K562 (cell line): ENCODE results near the gene MSH2.
"Not testable (repeated sequence)": the region's sequence is repeated elsewhere in the genome, so short reads cannot be mapped to it uniquely, and the experiment has no call there.

Experiments
- SRF ChIP-seq, 2 experiments: fragments of 250-450, 450-650 bp in 1 of 2; sonication (Bioruptor Pico) in 1 of 2; sonication (generic) in 1 of 2; formaldehyde crosslinking; IDR thresholded peaks; 2 replicates each; pipeline versions ENCODE4 v1.5.0 to v1.5.1; 2020 to 2022; ENCODE audit warnings: mild to moderate bottlenecking in 1 of 2, missing genetic modification reagents in 1 of 2
- TRIM24 ChIP-seq, 2 experiments: fragments of 450-650 bp; IDR thresholded peaks; 2 replicates each; pipeline ENCODE4 v1.6.1; 2016
- ZNF143 ChIP-seq: sonication (generic); formaldehyde crosslinking; IDR thresholded peaks from 2 replicates; pipeline ENCODE4 v1.9.0; 2022; ENCODE audit warnings: mild to moderate bottlenecking, missing genetic modification reagents
- TF ChIP-seq, protein P1 (sequence below): fragments of 450-650 bp; IDR thresholded peaks from 2 replicates; pipeline ENCODE4 v1.6.1; 2016; ENCODE audit warnings: missing biosample characterization, missing genetic modification characterization
- TF ChIP-seq, protein P2 (sequence below), 3 experiments: IDR thresholded peaks in 2 of 3; conservative IDR thresholded peaks in 1 of 3; 2 replicates each; pipeline ENCODE4 v1.5.1; 2011 to 2012; ENCODE audit warnings: low read length in 3 of 3, mild to moderate bottlenecking in 3 of 3, control low read depth in 2 of 3, improper control_type of control experiment in 1 of 3, inconsistent platforms in 1 of 3, low read depth in 1 of 3, mixed read lengths in 1 of 3, moderate library complexity in 1 of 3; ENCODE audit not compliant: insufficient read depth in 2 of 3

DNA sequence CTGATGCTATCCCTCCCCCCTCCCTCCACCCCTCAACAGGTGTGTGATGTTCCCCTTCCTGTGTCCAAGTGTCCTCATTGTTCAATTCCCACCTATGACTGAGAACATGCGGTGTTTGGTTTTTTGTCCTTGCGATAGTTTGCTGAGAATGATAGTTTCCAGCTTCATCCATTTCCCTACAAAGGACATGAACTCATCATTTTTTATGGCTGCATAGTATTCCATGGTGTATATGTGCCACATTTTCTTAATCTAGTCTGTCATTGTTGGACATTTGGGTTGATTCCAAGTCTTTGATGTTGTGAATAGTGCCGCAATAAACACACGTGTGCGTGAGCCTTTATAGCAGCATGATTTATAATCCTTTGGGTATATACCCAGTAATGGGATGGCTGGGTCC lies 51.9 kb downstream of the MSH2 start:
- TF ChIP-seq TRIM24 (IDR thresholded peaks at IDR 0.05); SRF (CRISPR knock-in tag; IDR thresholded peaks at IDR 0.05); ZNF143 (CRISPR knock-in tag): not testable (repeated sequence)
- TF ChIP-seq, protein P1, sequence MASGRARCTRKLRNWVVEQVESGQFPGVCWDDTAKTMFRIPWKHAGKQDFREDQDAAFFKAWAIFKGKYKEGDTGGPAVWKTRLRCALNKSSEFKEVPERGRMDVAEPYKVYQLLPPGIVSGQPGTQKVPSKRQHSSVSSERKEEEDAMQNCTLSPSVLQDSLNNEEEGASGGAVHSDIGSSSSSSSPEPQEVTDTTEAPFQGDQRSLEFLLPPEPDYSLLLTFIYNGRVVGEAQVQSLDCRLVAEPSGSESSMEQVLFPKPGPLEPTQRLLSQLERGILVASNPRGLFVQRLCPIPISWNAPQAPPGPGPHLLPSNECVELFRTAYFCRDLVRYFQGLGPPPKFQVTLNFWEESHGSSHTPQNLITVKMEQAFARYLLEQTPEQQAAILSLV = not testable (repeated sequence)
- TF ChIP-seq, protein P2, sequence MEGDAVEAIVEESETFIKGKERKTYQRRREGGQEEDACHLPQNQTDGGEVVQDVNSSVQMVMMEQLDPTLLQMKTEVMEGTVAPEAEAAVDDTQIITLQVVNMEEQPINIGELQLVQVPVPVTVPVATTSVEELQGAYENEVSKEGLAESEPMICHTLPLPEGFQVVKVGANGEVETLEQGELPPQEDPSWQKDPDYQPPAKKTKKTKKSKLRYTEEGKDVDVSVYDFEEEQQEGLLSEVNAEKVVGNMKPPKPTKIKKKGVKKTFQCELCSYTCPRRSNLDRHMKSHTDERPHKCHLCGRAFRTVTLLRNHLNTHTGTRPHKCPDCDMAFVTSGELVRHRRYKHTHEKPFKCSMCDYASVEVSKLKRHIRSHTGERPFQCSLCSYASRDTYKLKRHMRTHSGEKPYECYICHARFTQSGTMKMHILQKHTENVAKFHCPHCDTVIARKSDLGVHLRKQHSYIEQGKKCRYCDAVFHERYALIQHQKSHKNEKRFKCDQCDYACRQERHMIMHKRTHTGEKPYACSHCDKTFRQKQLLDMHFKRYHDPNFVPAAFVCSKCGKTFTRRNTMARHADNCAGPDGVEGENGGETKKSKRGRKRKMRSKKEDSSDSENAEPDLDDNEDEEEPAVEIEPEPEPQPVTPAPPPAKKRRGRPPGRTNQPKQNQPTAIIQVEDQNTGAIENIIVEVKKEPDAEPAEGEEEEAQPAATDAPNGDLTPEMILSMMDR (IDR thresholded peaks at IDR 0.05 in 2 of 3, conservative IDR thresholded peaks at IDR 0.05 in 1 of 3; ENCODE audit: insufficient read depth in 2 of 3, low read depth in 1 of 3, low read length in 3 of 3) = not testable (repeated sequence)
